Astrocyte (in vitro differentiated cells and primary cell): Measurements from ENCODE around the gene ARHGAP24. TPM values are rescaled to one million over a fixed set of nuclear protein-coding genes. Genes with fewer than 3 reads are reported as not detected.

Experiments used
- DNase-seq: peaks from one replicate; pipeline ENCODE4 v3.0.0-alpha.2; 2010; ENCODE audit warnings: low read depth
- FAIRE-seq: peaks from 2 replicates; lab custom pipeline; 2011; peaks lifted over from hg19 to GRCh38; lab: Jason Lieb, UNC
- H2AFZ ChIP-seq: 2 replicates; pipeline ENCODE4 v1.6.0; 2012; ENCODE audit warnings: low read depth, low read length, inconsistent platforms
- H3K27ac ChIP-seq: 2 replicates; pipeline ENCODE4 v1.5.1; 2011; ENCODE audit warnings: low read depth, low read length, inconsistent platforms
- H3K27me3 ChIP-seq: 2 replicates; pipeline ENCODE4 v1.6.0; 2011; ENCODE audit warnings: low read length, inconsistent platforms; ENCODE audit not compliant: insufficient read depth
- H3K36me3 ChIP-seq: 2 replicates; pipeline ENCODE4 v1.5.1; 2011; ENCODE audit warnings: low read length, inconsistent platforms; ENCODE audit not compliant: insufficient read depth
- H3K4me1 ChIP-seq: 2 replicates; pipeline ENCODE4 v1.5.1; 2011; ENCODE audit warnings: low read length, inconsistent platforms; ENCODE audit not compliant: insufficient read depth
- H3K4me2 ChIP-seq: 2 replicates; pipeline ENCODE4 v1.6.0; 2012; ENCODE audit warnings: low read length, inconsistent platforms
- H3K4me3 ChIP-seq: 2 replicates; pipeline ENCODE4 v1.5.1; 2011; ENCODE audit warnings: low read depth, mild to moderate bottlenecking, low read length, inconsistent platforms; ENCODE audit not compliant: insufficient read depth
- H3K79me2 ChIP-seq: 2 replicates; pipeline ENCODE4 v1.6.0; 2012; ENCODE audit warnings: mild to moderate bottlenecking, low read length, inconsistent platforms; ENCODE audit not compliant: insufficient read depth
- H3K9ac ChIP-seq: 2 replicates; pipeline ENCODE4 v1.6.0; 2012; ENCODE audit warnings: mild to moderate bottlenecking, low read length, inconsistent platforms
- H3K9me3 ChIP-seq: 2 replicates; pipeline ENCODE4 v1.5.1; 2012; ENCODE audit warnings: low read depth, mild to moderate bottlenecking, low read length, inconsistent platforms; ENCODE audit not compliant: insufficient read depth
- H4K20me1 ChIP-seq: 2 replicates; pipeline ENCODE4 v1.6.0; 2012; ENCODE audit warnings: low read length, inconsistent platforms; ENCODE audit not compliant: insufficient read depth
- H3K27ac Mint-ChIP-seq: one replicate; pipeline ENCODE4 v1.8.0; 2021; ENCODE audit warnings: mild to moderate bottlenecking, mixed read lengths; ENCODE audit not compliant: unreplicated experiment
- H3K27me3 Mint-ChIP-seq: one replicate; pipeline ENCODE4 v1.8.0; 2021; ENCODE audit warnings: low read depth, mixed read lengths; ENCODE audit not compliant: unreplicated experiment
- H3K36me3 Mint-ChIP-seq: one replicate; pipeline ENCODE4 v1.8.0; 2021; ENCODE audit warnings: low read depth, mixed read lengths; ENCODE audit not compliant: unreplicated experiment
- H3K4me1 Mint-ChIP-seq: one replicate; pipeline ENCODE4 v1.8.0; 2021; ENCODE audit warnings: low read depth, mixed read lengths; ENCODE audit not compliant: unreplicated experiment
- H3K4me3 Mint-ChIP-seq: one replicate; pipeline ENCODE4 v1.8.0; 2021; ENCODE audit warnings: mild to moderate bottlenecking, moderate library complexity, mixed read lengths; ENCODE audit not compliant: unreplicated experiment
- H3K9me3 Mint-ChIP-seq: one replicate; pipeline ENCODE4 v1.8.0; 2021; ENCODE audit warnings: mild to moderate bottlenecking, mixed read lengths; ENCODE audit not compliant: unreplicated experiment
- CTCF ChIP-seq: IDR thresholded peaks from 2 replicates; pipeline ENCODE4 v1.5.1; 2011; ENCODE audit warnings: low read depth, mild to moderate bottlenecking, inconsistent platforms, low read length, moderate library complexity; ENCODE audit not compliant: insufficient read depth
- EZH2 ChIP-seq: IDR thresholded peaks from 2 replicates; pipeline ENCODE4 v1.6.1; 2012; ENCODE audit warnings: mild to moderate bottlenecking, low read length, inconsistent platforms; ENCODE audit not compliant: insufficient read depth
- total RNA-seq: library from RNA; stranded (reverse); gene quantifications from 2 replicates; pipeline ENCODE4 v1.2.1, GENCODE V29; 2021

Gene ARHGAP24
- total RNA-seq, 1 donor from 2014 or later, result 2.1 TPM

- H3K9ac ChIP-seq, result no peak overlapping the region
- H3K79me2 ChIP-seq, result peaks cover 9% of the 10 kb centered on the region
- H3K4me1 Mint-ChIP-seq, result no peaks in the 10 kb centered on the region
- no peak overlapping the region for H3K27ac Mint-ChIP-seq
- no peaks in the 10 kb centered on the region for H3K9me3 Mint-ChIP-seq
- H3K36me3 ChIP-seq, result no peaks in the 10 kb centered on the region
- no peaks in the 10 kb centered on the region for H3K9me3 ChIP-seq
- H3K4me1 ChIP-seq, result no peaks in the 10 kb centered on the region
- no peak overlapping the region for H3K4me2 ChIP-seq
- FAIRE-seq (no peak), DNase-seq (no peak)
- no peak overlapping the region for H3K4me3 ChIP-seq
- no peaks in the 10 kb centered on the region for H3K36me3 Mint-ChIP-seq
- H3K27me3 ChIP-seq, result no peaks in the 10 kb centered on the region
- no peak for TF ChIP-seq EZH2
- TF ChIP-seq CTCF, result no peak
- no peaks in the 10 kb centered on the region for H4K20me1 ChIP-seq
- no peak overlapping the region for H2AFZ ChIP-seq
- no peaks in the 10 kb centered on the region for H3K27me3 Mint-ChIP-seq
- no peak overlapping the region for H3K4me3 Mint-ChIP-seq
- no peak overlapping the region for H3K27ac ChIP-seq
Observed at GRCh38 chr4:85798012-85798770, 323.2 kb downstream of the ARHGAP24 start.

GRCh38 chr4:85803856-85804255 lies 328.9 kb downstream of the ARHGAP24 start:
- Histone ChIP-seq H3K9ac (no peak overlapping the region), H3K79me2 (peaks cover 3% of the 10 kb centered on the region), H3K27ac (no peak overlapping the region), H3K4me3 (no peak overlapping the region), H2AFZ (no peak overlapping the region), H3K36me3 (no peaks in the 10 kb centered on the region), H3K27me3 (no peaks in the 10 kb centered on the region), H4K20me1 (no peaks in the 10 kb centered on the region), H3K9me3 (no peaks in the 10 kb centered on the region), H3K4me2 (no peak overlapping the region), H3K4me1 (peaks cover 6% of the 10 kb centered on the region)
- Mint-ChIP-seq H3K36me3 (no peaks in the 10 kb centered on the region), H3K27me3 (no peaks in the 10 kb centered on the region), H3K4me1 (no peaks in the 10 kb centered on the region), H3K4me3 (no peak overlapping the region), H3K27ac (no peak overlapping the region), H3K9me3 (no peaks in the 10 kb centered on the region)
- FAIRE-seq, result no peak
- no peak for DNase-seq
- no peak for TF ChIP-seq CTCF
- no peak for TF ChIP-seq EZH2

GRCh38 chr4:85805891-85806290 lies 330.9 kb downstream of the ARHGAP24 start:
- TF ChIP-seq EZH2 (no peak), CTCF (no peak)
- H3K27ac Mint-ChIP-seq, result no peak overlapping the region
- no peak for FAIRE-seq
- no peaks in the 10 kb centered on the region for H3K4me1 Mint-ChIP-seq
- H3K79me2 ChIP-seq, result no peaks in the 10 kb centered on the region
- no peaks in the 10 kb centered on the region for H3K36me3 ChIP-seq
- no peaks in the 10 kb centered on the region for H3K9me3 Mint-ChIP-seq
- peaks cover 6% of the 10 kb centered on the region for H3K4me1 ChIP-seq
- no peak for DNase-seq
- no peaks in the 10 kb centered on the region for H3K27me3 Mint-ChIP-seq
- H3K4me3 Mint-ChIP-seq, result no peak overlapping the region
- no peak overlapping the region for H3K4me3 ChIP-seq
- H3K9me3 ChIP-seq, result no peaks in the 10 kb centered on the region
- H3K9ac ChIP-seq, result no peak overlapping the region
- H3K27me3 ChIP-seq, result no peaks in the 10 kb centered on the region
- no peak overlapping the region for H2AFZ ChIP-seq
- no peak overlapping the region for H3K27ac ChIP-seq
- no peaks in the 10 kb centered on the region for H4K20me1 ChIP-seq
- H3K36me3 Mint-ChIP-seq, result no peaks in the 10 kb centered on the region
- no peak overlapping the region for H3K4me2 ChIP-seq
